Superior temporal gyrus (tissue), 1 donor: ENCODE data around the gene CREB3L4.
"Not testable (repeated sequence)": the region's sequence is repeated elsewhere in the genome, so short reads cannot be mapped to it uniquely, and the experiment has no call there.

ENCODE experiments used
- DNase-seq: peaks from one replicate; pipeline ENCODE4 v3.0.0-alpha.2; 2016; ENCODE audit errors: extremely low spot score

Gene CREB3L4

DNA sequence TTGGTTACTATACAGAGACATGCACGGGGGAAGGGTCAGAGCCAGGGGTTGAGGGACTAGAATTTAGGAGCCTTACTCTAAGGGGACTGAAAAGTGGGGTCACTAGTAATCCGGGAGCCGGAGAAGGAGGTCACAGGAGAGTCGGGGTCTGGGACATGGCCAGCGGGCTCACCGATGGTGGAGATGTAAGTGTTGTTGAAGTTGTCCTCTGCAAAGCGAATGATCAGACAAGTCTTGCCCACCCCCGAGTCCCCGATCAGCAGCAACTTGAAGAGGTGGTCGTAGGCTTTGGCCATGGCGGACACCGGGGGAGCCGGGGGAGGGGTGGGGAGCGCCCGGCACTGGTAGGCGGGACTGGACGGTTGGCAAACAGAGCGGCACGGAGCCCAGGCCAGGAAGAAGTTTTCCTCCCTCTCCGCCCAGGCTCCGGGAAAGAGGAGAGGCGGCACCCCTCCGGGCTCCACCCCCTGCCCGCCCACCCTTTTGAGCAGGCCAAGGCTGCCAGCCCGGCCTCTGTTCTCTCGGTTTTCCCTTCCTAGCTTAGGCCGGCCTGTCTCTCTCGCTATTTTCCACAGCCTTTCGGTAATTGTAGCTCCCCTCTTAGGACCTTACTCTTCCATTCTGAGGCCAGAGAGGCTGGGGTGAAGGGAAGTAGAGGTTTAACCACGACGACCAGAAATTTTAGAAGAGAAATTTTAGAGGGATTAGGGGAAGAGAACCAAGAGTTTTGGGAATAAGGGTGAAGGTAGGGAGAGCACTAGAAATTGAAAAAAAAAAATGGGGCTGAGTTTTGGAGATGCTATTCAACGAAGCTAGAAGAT lies 18.4 kb downstream of the CREB3L4 start, which contains the start of gene RAB13:
Gene RAB13 (minus strand): TSS at position 399 of the 821 bp plus-strand sequence. CDS start 103 bp downstream, at position 296.
- peak; percentile 25 for DNase-seq

GRCh38 chr1:153987621-153988020 lies 19.9 kb downstream of the CREB3L4 start:
- DNase-seq, result no peak

- peak; percentile 100 for DNase-seq
Observed at GRCh38 chr1:153990468-153991150, 22.9 kb downstream of the CREB3L4 start, which contains the start of gene RPS27. RPS27 (plus strand) TSS chr1:153990762; CDS start chr1:153990797, 35 bp downstream.

DNA sequence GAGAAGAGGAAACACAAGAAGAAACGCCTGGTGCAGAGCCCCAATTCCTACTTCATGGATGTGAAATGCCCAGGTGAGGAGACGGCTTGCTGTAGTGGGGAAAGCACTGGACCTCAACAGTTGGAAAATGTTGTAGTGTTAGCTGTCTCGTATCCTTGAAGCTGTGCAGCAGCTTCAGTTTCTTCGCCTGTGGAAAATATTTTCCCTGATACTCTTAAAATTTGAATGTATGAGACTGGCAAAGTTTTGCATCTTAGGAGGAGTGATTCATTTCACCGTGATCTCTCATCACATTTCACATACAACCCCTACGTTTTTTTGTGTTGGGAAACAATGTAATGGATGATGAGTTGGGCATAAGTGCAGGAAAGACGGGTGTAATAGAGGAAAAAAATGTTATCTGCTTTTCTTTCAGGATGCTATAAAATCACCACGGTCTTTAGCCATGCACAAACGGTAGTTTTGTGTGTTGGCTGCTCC lies 23.5 kb downstream of the CREB3L4 start:
- no peak for DNase-seq

DNA sequence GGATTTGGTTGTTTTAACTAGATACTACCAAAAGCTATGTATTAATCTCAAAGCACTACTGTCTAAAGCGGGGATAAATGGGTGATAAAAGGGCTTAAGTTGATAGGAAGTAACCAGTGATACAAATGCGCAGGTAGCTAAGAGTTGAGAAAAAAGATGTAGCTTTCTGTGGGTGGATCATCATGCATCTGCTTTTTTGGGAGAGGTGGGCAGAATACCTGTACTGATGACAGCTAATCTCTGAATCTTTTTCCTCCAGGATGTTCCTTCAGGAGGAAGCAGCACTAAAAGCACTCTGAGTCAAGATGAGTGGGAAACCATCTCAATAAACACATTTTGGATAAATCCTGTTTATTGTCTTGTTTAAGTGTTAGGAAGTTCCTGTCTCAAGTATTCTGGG lies 24.1 kb downstream of the CREB3L4 start:
- DNase-seq, result no peak

DNA sequence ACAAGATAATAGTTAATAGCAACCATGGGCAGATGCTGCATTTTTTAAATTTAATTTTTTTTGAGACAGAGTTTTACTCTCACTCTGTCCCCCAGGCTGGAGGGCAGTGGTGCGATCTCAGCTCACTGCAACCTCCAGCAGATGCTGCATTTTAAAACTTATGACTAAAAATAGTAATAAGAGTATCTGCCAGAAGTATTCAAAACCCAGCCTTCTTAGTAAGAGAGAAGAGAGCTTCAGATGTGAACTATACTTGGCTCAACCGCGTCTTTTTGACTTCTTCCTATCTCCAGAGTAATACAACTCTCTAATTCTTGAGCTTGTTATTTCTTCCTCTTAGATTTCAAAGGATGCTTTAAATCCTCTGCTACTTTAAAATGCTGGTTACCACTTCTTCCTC lies 27.5 kb downstream of the CREB3L4 start:
- DNase-seq, result no peak

GRCh38 chr1:153995640-153996039 lies 27.9 kb downstream of the CREB3L4 start:
- no peak for DNase-seq

DNA sequence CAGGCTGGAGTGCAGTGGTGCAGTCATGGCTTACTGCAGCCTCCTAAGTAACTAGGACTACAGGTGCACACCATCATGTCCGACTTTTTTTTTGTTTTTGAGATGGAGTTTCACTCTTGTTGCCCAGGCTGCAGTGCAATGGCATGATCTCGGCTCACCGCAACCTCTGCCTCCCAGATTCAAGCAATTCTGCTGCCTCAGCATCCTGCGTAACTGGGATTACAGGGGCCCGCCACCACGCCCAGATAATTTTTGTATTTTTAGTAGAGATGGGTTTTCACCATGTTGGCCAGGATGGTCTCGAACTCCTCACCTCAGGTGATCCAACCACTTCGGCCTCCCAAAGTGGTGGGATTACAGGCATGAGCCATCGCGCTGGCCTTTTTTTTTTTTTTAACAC lies 29.2 kb downstream of the CREB3L4 start:
- DNase-seq, result not testable (repeated sequence)

DNA sequence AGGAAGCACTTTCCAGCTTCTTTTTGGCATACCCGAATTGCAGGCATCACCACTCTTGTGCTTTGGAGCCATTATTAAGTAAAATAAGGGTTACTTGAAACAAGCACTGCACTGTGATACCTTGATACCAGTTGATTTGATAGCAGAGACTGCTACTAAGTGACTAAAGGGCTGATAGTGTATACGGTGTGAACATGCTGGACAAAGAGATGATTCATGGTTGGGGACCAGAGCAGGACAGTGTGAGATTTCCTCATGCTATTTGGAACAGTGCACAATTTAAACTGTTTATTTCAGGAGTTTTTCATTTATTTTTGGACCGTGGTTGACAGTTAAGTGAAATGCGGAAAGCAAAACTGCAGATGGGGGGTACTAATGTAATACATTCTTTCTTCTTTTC lies 32.7 kb downstream of the CREB3L4 start:
- no peak for DNase-seq

DNA sequence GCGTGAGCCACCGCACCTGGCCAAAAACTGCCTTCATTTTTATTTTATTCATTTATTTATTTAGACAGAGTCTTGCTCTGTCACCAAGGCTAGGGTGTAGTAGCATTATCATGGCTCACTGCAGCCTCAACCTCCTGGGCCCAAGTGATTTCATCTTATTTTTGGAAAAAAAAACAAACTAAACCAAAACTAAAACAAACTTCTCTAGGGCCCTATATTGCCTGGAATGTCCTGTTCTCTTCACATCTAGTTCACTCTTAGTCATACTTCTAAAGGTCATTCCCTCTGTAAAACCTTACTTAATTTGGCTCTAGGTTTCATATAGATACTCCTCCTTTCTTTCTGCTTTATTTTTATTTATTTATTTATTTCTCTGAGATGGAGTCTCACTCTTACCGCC lies 38.4 kb downstream of the CREB3L4 start:
- no peak for DNase-seq

DNA sequence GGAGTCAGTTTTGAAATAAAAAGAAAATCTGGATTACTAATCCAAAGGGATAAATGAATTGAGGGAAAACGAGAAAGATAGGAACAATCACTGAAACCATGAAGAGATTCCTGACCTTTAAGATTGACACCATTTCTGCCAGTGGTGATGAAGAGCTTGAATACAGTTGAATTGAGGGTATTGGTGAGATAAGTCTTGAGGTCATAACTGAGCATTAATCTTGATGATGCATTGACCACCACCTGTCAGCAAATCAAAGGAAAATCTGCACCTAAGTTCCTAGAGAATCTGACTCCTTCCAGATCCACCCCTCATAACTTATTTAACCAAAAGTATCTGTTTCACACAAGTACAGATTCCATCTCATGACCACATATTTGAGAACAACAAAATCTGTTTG lies 44.4 kb downstream of the CREB3L4 start:
- DNase-seq, result no peak

- not testable (repeated sequence) for DNase-seq
Observed at GRCh38 chr1:154012543-154012942, 44.8 kb downstream of the CREB3L4 start.

- no peak for DNase-seq
Observed at GRCh38 chr1:154014154-154014907, 46.6 kb downstream of the CREB3L4 start.

GRCh38 chr1:154019269-154019668 lies 51.6 kb downstream of the CREB3L4 start:
- no peak for DNase-seq

- DNase-seq, result no peak
Observed at GRCh38 chr1:154019940-154020339, 52.2 kb downstream of the CREB3L4 start.
